RCC 7860 (cell line): ENCODE measurements around the gene EZR.

Experiments
- DNase-seq: peaks from one replicate; pipeline ENCODE4 v3.0.0-alpha.2; 2015; ENCODE audit warnings: low spot score
- FAIRE-seq: peaks from 2 replicates; lab custom pipeline; 2012; peaks lifted over from hg19 to GRCh38; lab: Jason Lieb, UNC

Gene EZR

DNA sequence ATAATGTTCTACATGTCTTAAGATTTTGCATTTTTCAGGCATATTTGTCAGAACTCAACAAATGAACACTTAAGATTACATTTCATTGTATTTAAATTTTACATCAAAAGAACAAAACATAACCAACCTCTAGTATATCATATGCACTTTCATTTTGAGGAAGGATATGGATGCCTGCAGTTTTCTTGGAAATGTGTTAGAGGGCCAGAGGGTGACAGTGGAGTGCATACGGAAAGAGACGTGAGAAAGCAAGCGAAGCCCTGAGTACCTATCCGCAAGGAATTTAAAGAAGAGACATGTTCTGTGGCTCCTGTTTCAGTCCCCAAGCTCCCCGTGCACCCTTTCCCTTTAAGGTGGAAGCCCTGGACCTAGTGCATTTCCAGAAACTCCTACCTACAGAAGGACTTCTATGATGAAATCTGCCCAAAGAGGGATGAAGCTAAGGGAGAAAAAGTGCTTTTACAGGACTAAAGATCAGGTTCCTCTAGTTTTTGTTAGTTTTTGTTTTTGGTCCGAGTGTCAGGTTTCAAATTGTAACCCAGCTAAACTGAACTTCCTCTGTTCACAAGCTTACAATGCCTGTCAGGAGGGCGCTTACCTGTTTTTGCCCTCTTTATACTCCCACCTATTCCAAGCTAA is 38.8 kb downstream of the EZR start:
- FAIRE-seq, result no peak
- no peak for DNase-seq

DNA sequence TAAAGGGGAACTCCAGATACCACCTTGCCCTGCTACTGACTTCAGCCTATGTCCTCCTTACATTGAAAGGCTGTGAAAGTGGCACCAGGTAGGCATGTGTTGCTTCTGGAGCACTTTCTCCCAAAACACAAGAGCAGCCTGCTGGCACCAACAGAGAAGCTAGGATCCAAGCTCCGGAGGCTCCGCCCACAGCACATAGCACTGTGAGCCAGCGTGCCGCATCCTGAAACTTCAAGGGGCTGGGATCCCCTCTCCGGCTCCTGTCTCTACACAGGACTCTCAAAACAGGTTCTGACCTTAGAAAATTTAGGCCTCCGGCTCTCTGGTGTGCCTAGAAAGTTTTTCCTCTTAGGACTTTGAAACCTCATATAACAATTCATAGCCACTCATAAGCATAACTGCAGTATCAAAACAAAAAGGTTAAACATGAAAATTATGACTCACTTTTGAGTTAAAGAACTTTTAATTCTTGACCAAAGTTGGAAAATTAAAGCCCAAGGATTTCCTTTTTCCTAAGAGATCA is 41.1 kb downstream of the EZR start:
- no peak for FAIRE-seq
- no peak for DNase-seq

DNA sequence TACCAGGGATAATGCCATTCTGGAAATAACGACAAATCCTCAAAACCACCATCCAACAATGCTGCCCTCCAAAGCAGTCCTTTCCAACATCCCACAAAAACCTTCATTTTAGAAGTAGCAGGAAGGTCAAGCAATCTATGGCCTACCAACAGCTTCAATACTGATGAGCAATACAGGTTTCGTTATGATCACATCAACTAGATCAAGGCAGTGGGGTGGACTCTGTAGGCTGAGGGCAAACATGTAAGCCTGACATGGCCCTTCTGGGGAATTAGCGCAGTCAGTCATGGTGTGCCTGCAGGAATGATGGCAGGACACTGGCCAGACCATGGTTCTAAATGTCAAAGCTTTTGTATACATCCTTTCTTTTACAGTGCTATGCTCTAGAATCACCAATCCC is 41.7 kb downstream of the EZR start:
- FAIRE-seq, result no peak
- DNase-seq, result no peak

DNA sequence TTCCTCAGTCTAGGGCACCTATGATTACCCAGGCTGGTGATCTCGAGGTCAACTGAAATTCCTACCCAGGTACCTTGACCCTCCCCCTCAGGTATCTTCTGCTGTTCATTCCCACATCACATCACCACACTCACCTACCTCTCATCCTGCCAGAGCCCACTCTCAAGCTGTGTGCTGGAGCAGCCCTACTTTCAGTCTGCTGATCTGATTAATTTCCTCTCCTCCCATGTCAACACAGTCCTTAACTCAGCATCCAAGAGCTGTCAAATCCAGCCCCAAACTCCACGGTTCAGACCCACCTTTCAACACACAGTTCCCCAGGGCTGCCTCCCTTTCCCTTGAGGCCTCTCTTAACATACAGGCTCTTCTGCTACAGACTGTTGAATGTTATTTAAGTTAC is 42.4 kb downstream of the EZR start:
- FAIRE-seq, result no peak

DNA sequence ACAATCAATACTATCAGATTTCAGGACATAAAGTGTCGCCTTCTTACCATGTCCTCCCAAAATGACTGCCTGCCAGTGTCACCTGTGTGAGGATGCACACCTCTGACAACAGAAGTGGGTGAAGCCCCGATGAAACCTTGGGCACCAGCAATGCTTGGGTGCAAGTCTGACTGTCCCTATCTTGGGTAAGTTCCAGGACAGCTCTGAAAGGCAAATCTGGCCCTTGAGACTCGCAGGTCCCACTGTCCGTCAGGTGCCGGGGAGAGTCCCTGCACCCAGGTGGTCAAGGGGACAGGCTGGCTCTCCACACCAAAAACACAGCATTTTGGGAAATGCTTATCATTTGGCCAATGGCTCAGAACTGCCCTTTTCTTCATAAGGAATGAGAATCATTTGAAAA is 43.3 kb downstream of the EZR start:
- DNase-seq (no peak), FAIRE-seq (no peak)

More for the DNA sequence above, 42.4 kb downstream of the EZR start:
- DNase-seq, result no peak

DNA sequence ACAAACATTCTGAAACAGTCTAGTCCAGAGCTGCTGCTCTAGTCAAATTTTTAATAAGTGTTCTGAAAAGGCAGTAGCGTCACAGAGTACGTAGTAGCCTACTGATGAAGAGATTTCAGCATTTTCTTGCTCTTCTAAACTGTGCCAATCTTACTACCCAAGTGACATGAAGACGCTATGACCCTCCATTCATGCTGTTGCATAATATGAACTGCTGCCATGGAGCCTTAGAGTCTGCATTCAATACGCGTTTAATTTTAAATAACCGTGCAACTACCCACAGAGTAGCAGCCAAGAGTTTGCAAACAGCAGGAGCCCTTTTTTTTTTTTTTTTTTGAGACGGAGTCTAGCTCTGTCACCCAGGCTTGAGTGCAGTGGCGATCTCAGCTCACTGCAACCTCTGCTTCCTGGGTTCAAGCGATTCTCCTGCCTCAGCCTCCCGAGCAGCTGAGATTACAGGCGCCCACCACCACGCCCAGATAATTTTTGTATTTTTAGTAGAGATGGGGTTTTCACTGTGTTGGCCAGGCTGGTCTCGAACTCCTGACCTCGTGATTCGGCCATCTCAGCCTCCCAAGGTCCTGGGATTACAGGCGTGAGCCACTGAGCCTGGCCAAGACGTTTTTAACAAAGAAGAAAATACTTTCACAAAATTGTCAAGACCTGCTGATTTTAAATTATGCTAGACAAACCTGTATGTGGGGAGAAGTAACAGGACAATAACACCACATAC is 44.3 kb downstream of the EZR start:
- FAIRE-seq, result no peak
- DNase-seq, result no peak

DNA sequence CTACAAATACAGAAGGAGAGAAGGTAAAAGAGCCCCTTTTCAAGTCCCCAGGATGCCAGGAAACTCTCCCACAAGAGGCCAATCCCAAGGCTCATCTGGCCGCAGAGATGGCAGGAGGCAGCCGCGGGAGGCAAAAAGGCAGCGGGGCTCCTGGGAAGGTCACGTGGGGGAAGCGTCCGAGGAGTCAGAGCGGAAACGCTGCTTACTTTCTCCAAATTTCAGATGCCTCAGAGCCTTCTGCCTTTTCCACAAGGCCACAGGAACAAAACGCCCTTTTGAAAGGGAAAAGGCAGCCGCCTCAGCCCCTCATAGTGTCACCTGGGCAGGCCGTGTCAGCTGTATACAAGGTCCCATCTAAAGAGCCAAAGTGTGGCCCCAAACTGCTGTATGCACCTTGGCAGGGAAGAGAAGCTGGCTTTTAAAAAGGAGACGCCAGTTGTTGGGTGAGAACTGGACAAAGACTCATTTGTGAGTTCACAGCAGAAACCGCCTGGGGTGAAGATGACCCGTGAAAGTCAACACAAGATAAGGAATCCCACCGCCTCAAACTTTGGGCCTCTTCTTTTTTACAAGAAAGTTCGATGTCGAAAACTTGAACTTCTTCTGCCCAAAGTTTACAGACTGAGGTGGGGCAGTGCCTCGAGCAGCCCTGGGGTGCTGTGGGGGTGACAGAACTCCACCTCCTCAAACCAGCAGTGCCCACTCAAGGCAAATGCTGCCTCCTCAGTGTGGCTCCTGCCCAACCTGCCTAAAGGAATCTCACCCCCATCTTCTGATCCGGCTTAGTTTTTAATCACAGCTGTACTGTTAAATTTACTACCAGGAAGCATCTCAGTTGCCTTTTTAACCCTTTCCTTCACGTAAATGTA is 45.4 kb downstream of the EZR start:
- FAIRE-seq (no peak), DNase-seq (no peak)

DNA sequence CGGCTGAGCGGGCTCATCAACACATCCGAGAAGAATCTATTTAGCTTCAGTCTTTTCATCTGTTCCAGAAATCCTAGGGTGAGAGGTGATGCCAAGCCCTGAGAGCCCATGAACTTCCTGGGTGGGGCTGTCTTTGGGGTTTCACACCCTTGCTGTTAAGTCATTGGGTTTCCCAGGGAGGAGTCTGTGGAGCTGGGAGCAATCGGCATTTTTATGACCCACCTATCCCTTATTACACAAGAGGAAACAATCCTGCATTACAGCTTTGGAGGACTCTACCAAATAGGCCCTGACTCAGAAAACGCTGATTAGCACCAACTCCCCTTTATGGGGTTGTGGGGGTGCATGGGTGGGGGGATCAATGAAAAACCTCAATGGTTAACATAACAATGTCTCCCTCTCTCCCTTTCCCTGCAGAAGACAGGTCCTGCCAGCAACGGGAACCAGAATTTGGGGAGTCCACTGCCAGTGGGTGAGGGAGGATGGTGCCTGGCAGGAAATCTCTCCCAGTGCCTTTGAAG is 46.3 kb downstream of the EZR start:
- no peak for FAIRE-seq
- no peak for DNase-seq

DNA sequence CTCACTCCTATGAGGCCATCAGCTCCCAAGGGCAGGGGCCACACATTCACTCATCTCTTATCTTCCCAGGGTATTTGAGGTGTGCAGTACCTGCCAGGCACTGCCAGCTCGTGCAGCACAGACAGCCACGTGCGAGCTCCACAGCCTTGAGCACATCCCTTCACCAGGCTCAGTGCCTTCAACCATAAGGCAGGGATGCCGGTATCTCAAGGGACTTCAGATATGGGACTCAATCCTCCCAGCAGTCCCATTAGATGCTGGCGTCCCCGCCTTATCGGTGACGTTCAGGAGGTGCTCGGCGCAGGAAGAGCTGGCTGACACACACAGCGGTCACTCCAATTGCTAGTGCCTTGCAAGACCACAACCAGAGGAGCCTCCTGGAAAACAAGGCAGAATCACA is 47.0 kb downstream of the EZR start:
- no peak for FAIRE-seq
- no peak for DNase-seq

DNA sequence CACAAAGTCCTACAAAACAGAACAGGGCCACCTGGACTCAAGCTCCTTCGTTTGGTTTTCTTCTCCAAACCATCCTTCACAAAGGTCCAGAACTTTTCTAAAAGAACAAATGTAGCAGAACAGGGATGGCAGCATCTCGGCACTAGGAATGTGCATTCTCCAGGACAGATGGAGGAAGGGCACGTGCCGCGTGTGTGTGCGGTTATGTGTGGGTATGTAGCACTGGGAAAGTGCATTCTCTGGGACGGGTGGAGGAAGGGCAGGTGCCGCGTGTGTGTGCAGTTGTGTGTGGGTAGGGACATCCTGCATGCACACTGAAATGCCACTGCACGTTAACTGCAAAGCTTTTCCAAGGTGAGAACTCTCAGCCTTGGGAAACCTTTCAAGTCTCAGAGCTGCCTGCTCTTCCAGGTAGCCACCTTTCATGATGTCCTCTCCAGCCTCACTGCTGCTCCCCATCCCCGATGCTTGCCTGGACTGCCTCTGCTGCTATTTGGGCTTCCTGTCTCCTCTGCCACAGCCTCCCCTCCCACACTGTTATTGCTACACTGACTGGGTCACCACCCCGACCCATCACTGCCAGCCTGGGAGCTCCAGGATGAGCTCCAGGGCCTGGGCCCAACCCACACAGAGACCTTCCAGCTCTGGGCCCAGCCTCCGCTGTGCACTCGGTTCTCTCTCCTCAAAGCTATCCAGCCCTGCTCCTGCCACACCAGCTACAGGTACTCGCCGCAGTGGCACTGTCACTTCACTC is 47.6 kb downstream of the EZR start:
- no peak for FAIRE-seq
- no peak for DNase-seq

DNA sequence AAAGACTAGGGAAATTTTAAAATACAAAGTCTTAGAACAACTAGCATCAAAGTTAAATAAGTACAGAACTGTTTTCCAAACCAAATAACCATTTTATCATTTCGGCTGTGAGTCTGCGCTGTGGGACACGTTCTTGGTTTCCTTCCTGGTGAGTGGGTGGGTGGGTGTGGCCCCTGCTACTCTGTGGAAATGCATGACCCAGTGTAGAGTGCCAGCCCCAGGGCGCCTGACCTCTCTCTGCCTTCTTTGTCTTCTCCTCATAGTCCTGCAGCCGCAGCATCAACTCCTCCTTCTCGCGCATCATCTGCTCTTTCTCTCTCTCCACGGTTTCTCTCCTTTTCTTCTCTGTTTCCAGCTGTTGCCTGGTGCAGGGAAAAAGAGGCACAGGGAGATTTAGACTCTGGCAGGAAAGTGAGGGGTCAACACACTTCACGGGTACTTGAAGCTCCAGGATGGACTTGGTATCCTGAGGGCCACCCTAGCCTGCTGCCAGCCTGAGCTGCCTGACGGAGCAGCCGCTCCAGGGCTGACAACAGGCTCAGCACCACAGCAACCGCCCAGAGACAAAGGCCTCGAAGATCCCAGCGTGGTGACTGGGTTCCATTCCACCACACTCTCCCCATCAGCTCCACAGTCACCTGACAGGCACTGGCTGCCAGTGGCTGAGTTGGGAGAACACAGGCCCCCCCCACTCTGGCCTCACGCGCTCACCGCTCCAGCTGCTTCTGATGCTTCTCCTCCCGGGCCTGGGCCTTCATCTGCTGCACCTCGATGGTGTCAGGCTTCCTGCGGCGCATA is 48.4 kb downstream of the EZR start:
- DNase-seq, result no peak
- FAIRE-seq, result no peak

DNA sequence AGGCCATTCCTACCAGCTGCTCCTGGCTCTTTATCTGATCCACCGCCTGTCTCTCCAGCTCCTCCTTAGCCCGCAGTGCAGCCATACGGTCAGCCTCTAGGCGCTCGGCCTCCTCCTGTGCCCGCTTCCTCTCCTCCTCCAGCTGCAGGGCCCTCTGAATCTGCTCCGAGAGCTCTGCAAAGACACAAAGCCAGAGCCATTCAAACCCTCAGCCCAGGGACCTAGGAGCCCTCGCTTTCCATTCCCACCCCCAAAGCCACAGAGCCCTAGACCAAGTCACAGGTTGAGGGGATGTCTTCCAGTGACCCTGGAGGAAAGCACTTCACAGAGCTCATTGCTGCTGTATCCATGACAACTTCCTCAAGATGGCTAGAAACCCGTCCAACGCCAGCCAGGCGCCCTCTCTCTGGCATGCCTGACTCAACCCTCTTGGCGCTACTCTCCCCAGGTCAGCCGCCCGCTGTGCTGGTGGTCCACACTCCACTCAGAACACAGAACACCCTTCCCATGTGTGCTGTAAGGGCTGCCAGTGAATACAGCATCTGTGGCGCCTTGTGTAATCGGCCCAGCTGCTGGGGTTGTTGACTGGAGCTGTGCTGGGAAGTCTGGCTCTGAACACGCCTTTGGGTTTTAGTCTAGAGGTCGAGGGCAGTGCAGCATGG is 49.3 kb downstream of the EZR start:
- DNase-seq (no peak), FAIRE-seq (no peak)

DNA sequence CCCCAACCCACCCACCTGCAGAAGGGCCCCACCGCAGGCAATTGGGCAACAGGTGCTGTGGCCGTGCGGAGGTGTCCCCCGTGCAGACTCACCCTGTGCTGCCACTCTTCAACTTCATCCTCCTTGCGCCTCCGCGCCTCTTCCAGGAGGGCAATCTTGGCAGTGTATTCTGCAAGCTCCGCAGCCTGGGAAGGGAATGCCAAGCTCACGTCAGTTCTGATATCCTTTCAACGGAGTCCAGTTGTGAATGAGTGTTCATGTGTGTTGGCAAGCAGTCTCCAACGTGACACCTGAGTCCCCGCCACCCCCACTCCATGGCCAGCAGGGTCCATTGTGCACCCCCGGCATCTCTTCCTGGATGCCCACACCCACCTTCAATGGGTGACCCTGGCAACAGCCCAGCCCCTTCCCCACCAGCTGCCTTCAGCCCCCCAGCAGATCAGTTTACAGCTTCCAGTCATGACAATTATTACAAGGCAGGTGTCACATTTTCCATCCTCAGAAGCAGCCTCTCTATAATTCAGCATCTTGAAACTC is 49.9 kb downstream of the EZR start:
- DNase-seq, result no peak

DNA sequence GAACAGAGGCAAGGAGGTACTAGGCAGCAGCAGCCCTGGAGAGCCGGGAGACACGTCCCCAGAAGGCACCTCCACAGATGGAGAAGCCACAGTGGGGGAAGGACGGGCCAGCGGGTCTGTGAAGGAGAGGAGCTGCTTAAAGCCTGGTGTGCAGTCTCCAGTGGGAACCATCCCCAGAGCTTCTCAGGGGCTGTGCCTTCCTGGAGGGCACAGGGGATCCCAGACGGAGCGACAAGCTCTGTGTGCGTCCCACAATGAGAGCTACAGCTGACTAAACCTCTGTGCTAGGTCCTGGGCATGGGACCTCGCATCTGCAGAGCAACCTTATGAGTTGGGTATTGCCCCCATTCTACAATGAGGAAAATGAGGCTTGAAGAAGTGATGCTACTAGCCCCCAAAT is 50.7 kb downstream of the EZR start:
- no peak for FAIRE-seq
- DNase-seq, result no peak

More for the DNA sequence above, 49.9 kb downstream of the EZR start:
- FAIRE-seq, result no peak

DNA sequence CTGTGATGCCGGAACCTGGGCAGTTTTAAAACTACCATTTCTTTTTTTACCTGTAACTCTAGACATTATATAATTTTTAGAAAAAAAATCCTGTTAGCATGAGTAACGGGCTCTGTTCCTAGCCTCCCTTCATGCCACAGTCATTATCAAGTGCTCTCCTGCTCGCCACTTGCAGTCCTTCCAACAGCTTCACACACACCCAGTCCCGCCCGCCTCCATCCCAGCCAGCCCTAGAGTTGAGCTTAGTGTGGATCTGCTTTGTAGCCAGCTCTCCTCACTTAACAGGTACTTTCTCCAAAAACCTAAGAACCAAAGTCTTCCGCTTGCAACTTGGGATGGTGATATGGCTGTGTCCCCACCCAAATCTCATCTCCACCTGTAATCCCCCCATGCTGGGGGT is 51.5 kb downstream of the EZR start:
- no peak for DNase-seq
- FAIRE-seq, result no peak

DNA sequence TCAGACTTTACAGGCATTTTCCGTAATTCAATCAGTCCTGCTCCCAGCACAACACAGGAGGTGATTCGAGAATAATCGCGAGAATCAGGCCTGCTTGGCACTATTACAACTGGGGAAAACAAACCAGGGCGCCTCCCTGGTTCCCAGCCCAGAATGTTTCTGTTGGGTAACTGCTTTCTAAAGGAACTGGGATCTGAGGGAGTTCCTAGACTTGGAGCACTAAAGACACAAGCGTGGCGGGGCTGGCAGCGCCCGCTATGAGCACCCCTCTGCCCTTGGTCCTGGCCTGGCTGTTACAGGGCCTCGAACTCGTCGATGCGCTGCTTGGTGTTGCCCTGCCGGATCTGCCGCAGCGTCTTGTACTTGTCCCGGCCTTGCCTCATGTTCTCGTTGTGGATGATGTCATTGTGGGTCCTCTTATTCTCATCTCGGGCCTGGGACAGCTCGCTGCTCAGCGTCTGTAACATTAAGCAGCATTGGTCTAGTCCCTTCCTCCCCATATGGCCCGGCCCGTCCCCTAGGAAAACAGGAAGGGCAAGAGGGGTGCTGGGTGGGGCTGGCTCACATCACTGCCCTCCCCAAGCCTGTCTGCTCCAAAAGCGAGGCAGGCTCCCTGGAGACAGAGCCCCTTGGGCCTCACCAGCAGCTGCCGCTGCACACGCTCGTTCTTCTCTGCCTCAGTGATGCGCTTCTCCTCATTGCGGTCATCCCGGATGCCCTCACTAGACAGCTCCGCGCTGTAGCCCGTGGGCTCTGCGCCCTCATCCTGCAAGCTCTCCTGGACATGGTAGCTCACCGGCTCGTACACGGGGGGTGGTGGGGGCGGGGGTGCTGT is 52.3 kb downstream of the EZR start:
- DNase-seq (no peak), FAIRE-seq (no peak)

DNA sequence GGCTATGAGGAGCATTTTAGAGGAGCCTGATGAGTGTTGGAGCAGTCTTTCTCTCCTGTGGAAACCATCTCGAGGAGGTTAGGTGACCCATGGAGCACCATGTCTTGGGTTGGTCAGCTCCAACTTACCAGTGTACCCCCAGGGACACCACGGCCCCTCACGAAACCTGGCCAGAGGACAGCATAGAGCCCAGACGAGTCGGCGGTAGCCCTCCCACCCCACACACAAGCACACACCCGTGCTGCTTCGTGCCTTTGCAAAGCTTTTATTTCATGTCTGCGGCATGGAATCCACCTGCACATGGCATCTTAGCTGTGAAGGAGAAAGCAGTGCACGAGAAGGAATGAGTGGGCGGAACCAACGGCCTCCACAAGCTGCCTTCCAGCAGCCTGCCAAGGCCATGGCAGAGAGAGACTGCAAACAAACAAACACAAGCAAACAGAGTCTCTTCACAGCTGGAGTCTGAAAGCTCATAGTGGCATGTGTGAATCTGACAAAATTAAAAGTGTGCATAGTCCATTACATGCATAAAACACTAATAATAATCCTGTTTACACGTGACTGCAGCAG is 53.6 kb downstream of the EZR start:
- no peak for FAIRE-seq
- no peak for DNase-seq

DNA sequence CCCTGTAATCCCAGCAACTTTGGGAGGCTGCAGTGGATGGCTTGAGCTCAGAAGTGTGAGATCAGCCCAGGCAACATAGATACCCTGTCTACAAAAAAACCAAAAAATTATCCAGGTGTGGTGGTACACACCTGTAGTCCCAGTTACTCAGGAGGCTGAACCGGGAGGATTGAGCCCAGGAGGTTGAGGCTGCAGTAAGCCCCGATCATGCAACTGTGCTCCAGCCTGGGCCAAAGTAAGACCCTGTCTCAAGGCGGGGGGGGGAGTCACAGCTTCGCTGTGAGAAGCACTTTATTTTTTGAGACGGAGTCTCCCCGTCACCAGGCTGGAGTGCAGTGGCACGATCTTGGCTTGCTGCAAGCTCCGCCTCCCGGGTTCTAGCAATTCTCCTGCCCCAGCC is 54.2 kb downstream of the EZR start:
- FAIRE-seq (no peak), DNase-seq (no peak)
